Lower leg skin (tissue), 3 donors: ENCODE results near the gene UFSP1.
"Not testable (repeated sequence)": the region's sequence is repeated elsewhere in the genome, so short reads cannot be mapped to it uniquely, and the experiment has no call there.

Source experiments
- CTCF ChIP-seq, 3 donors: fragments of 450-650 bp; IDR thresholded peaks; one replicate each; pipeline ENCODE4 v1.5.1; 2016; ENCODE audit warnings: antibody characterized with exemption in 3 of 3, mild to moderate bottlenecking in 3 of 3, moderate library complexity in 2 of 3
- POLR2A ChIP-seq, 2 donors: fragments of 450-650 bp; IDR thresholded peaks; one replicate each; pipeline ENCODE4 v1.6.1; 2016 to 2017; ENCODE audit warnings: antibody characterized with exemption in 2 of 2, mild to moderate bottlenecking in 1 of 2, moderate library complexity in 1 of 2

GRCh38 chr7:100935381-100935780 is 45.9 kb upstream of the UFSP1 start:
- TF ChIP-seq CTCF, POLR2A (IDR thresholded peaks at IDR 0.05): not testable (repeated sequence)
